DND-41 (cell line): ENCODE measurements around the gene AAGAB.

Source experiments
- ATAC-seq: fragments of 200-7000 bp; cut with Tn5 transposase; 3 replicates; pipeline ENCODE4 v1.9.1; 2021; ENCODE audit warnings: low read depth; ENCODE audit not compliant: insufficient read depth
- DNase-seq: peaks from one replicate; pipeline ENCODE4 v3.0.0-alpha.2; 2020
- H2AFZ ChIP-seq: 2 replicates; pipeline ENCODE4 v1.6.0; 2012; ENCODE audit warnings: low read depth, low read length
- H3K27ac ChIP-seq: 2 replicates; pipeline ENCODE4 v1.5.1; 2012; ENCODE audit warnings: low read length, inconsistent platforms
- H3K27me3 ChIP-seq: fragments of 200-600 bp; sonication (generic); 2 replicates; pipeline ENCODE4 v1.6.0; 2012; ENCODE audit warnings: low read length, mild to moderate bottlenecking, inconsistent platforms; ENCODE audit not compliant: insufficient read depth, poor library complexity
- H3K36me3 ChIP-seq: 2 replicates; pipeline ENCODE4 v1.5.1; 2012; ENCODE audit warnings: low read length, inconsistent platforms; ENCODE audit not compliant: insufficient read depth
- H3K4me1 ChIP-seq: 2 replicates; pipeline ENCODE4 v1.5.1; 2012; ENCODE audit warnings: mild to moderate bottlenecking, low read length; ENCODE audit not compliant: insufficient read depth
- H3K4me2 ChIP-seq: 2 replicates; pipeline ENCODE4 v1.6.0; 2012; ENCODE audit warnings: mild to moderate bottlenecking, moderate library complexity, low read length, inconsistent platforms; ENCODE audit not compliant: insufficient read depth
- H3K4me3 ChIP-seq, 2 experiments: fragments of 200-600 bp in 1 of 2; shearing (Covaris generic) in 1 of 2; 2 replicates each; pipeline ENCODE4 v1.5.1; 2012 to 2016; ENCODE audit warnings: inconsistent platforms in 2 of 2, low read length in 2 of 2, mild to moderate bottlenecking in 2 of 2, low read depth in 1 of 2, moderate library complexity in 1 of 2
- H3K79me2 ChIP-seq: 2 replicates; pipeline ENCODE4 v1.6.0; 2012; ENCODE audit warnings: low read length, inconsistent platforms; ENCODE audit not compliant: insufficient read depth
- H3K9ac ChIP-seq: 2 replicates; pipeline ENCODE4 v1.6.0; 2012; ENCODE audit warnings: low read depth, mild to moderate bottlenecking, inconsistent platforms, low read length, moderate library complexity
- H3K9me3 ChIP-seq: 2 replicates; pipeline ENCODE4 v1.5.1; 2012; ENCODE audit warnings: low read length, moderate library complexity, mild to moderate bottlenecking, inconsistent platforms; ENCODE audit not compliant: insufficient read depth, severe bottlenecking
- H4K20me1 ChIP-seq: 2 replicates; pipeline ENCODE4 v1.6.0; 2012; ENCODE audit warnings: low read length; ENCODE audit not compliant: insufficient read depth
- EZH2 ChIP-seq: IDR thresholded peaks from 3 replicates; pipeline ENCODE4 v1.6.1; 2012; ENCODE audit warnings: borderline replicate concordance, low read depth, mild to moderate bottlenecking, moderate library complexity, low read length, inconsistent platforms; ENCODE audit not compliant: severe bottlenecking
- TF ChIP-seq, protein P1 (sequence below): IDR thresholded peaks from 2 replicates; pipeline ENCODE4 v1.5.1; 2012; ENCODE audit warnings: borderline replicate concordance, low read length, moderate library complexity, mild to moderate bottlenecking; ENCODE audit not compliant: poor library complexity, severe bottlenecking; ENCODE audit errors: extremely low read depth

The AAGAB gene

DNA sequence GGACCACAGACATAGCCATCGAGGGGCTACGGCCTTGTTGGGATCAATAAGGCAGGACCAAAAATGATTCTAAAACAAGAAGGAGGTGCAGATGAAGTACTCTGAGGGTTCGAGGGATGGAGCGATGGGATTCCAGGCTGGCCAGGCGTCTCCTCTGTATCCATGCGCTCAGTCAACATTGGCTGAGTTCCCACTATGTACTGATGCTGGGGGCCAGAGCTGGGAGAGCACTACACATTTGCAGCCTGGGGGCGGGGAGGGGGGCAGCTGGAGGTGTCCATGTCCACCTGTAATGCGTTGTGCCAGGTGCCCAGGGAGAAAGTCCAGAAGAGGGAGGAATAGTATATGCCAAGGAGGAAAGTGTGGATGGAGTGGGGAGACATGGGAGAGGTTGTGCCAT, 81.5 kb downstream of the AAGAB start:
- no peak for TF ChIP-seq EZH2
- TF ChIP-seq, protein P1, sequence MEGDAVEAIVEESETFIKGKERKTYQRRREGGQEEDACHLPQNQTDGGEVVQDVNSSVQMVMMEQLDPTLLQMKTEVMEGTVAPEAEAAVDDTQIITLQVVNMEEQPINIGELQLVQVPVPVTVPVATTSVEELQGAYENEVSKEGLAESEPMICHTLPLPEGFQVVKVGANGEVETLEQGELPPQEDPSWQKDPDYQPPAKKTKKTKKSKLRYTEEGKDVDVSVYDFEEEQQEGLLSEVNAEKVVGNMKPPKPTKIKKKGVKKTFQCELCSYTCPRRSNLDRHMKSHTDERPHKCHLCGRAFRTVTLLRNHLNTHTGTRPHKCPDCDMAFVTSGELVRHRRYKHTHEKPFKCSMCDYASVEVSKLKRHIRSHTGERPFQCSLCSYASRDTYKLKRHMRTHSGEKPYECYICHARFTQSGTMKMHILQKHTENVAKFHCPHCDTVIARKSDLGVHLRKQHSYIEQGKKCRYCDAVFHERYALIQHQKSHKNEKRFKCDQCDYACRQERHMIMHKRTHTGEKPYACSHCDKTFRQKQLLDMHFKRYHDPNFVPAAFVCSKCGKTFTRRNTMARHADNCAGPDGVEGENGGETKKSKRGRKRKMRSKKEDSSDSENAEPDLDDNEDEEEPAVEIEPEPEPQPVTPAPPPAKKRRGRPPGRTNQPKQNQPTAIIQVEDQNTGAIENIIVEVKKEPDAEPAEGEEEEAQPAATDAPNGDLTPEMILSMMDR = no peak
- DNase-seq (no peak), ATAC-seq (no peak)
- Histone ChIP-seq H3K9me3 (no peaks in the 10 kb centered on the region), H4K20me1 (no peaks in the 10 kb centered on the region), H3K4me2 (no peak overlapping the region), H2AFZ (no peak overlapping the region), H3K36me3 (no peaks in the 10 kb centered on the region), H3K9ac (no peak overlapping the region), H3K27me3 (peaks cover 9% of the 10 kb centered on the region), H3K79me2 (no peaks in the 10 kb centered on the region), H3K4me3 (no peak overlapping the region), H3K27ac (no peak overlapping the region), H3K4me1 (no peaks in the 10 kb centered on the region)

DNA sequence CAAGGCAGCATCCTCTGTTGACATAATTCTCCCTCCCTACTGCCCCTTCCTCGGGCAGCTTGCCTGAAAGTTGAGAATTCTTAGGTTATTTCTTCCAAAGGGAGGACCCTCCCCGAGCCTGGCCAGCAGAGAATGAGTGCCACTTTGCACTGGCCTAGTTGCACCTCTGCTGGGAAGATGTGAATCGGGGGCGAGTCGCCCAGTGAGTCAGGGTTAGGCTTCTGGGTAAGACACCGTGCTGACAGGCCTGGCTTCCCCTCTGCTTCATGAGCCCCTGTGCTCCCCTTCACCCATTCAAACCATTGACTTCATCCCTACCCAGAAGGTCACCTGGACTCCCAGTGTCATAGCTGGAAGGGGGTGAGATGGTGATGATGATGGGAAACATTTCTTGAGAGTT, 82.3 kb downstream of the AAGAB start:
- H2AFZ ChIP-seq = no peak overlapping the region
- peaks cover 9% of the 10 kb centered on the region for H3K27me3 ChIP-seq
- H3K79me2 ChIP-seq = no peaks in the 10 kb centered on the region
- no peaks in the 10 kb centered on the region for H3K4me1 ChIP-seq
- no peak for DNase-seq
- TF ChIP-seq, protein P1 = no peak
- TF ChIP-seq EZH2 = no peak
- no peak overlapping the region for H3K27ac ChIP-seq
- H4K20me1 ChIP-seq = no peaks in the 10 kb centered on the region
- H3K4me3 ChIP-seq = no peak overlapping the region
- H3K9me3 ChIP-seq = no peaks in the 10 kb centered on the region
- no peak overlapping the region for H3K4me2 ChIP-seq
- no peak for ATAC-seq
- no peaks in the 10 kb centered on the region for H3K36me3 ChIP-seq
- H3K9ac ChIP-seq = no peak overlapping the region

DNA sequence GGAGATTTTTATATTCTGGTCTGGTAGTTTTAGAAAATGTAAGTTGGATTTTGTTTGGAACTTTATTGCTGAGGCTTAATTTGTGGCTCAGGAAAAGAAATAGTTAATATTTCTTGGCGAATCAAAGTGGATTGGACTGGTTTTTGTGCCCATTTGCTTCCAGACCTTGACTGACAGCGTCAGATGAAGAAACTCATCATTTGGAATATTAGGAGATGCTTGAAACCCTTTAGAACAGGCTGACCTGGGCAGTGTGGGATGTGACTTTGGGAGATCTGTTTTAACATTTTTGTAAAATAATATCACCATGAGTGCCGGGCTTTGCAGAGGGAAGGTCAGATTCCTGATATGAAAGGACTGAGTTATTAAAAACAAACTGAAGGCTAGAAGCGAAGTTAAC, 83.0 kb downstream of the AAGAB start:
- Histone ChIP-seq H2AFZ (no peak overlapping the region), H3K27ac (no peak overlapping the region), H3K9ac (no peak overlapping the region), H3K4me3 (no peak overlapping the region), H3K9me3 (no peaks in the 10 kb centered on the region), H3K27me3 (peaks cover 9% of the 10 kb centered on the region), H3K79me2 (no peaks in the 10 kb centered on the region), H3K4me2 (no peak overlapping the region), H3K36me3 (no peaks in the 10 kb centered on the region), H3K4me1 (no peaks in the 10 kb centered on the region), H4K20me1 (no peaks in the 10 kb centered on the region)
- no peak for TF ChIP-seq EZH2
- TF ChIP-seq, protein P1 = no peak
- no peak for DNase-seq
- ATAC-seq = no peak
